HG03558 (cell line): Measurements from ENCODE around the gene CACNG5.

Experiments used
- ATAC-seq: cut with Tn5 transposase; IDR thresholded peaks from one replicate; pipeline ENCODE4 v1.9.1; 2021; ENCODE audit warnings: moderate number of reproducible peaks; ENCODE audit not compliant: unreplicated experiment; ENCODE audit errors: extremely low read depth

Gene CACNG5

DNA sequence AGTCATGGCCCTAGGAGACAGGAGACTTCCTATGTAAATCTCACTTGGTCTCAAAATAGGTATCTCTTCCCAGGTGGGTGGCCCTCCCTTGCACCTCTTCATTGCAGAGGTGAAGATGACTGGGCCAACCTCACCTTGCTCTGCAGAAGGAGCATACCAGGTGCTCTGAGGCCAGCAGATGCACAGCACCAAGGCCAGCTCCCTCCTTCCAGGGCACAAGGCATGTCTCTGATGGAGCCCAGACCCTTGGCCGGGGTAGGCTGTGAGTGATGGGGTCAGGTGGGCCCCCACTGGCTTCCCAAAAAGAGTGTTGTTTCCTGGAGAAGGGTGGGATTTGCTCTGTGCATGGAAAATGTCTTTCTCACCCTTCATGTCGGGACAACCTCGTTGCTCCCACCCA is 12.8 kb downstream of the CACNG5 start:
- ATAC-seq: no peak

DNA sequence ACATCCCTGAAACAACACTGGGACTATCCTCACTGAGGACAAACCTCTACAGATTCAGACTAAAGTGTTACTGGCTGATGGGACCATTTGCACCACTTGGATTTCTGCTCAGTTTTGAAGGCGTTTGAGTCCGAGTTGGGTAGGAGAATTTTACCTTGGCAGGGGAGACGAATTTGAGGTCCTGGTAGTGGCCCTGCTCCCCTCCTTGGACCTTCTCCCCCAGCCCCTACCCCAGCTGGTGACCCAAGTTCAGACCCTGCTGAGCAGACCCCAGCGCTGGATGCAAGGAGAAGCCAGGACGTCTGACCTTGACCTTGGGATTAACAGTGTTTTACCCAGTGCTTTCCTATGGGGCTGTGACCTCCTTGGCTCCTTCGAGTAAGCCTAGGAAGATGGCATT is 13.6 kb downstream of the CACNG5 start:
- ATAC-seq: no peak

DNA sequence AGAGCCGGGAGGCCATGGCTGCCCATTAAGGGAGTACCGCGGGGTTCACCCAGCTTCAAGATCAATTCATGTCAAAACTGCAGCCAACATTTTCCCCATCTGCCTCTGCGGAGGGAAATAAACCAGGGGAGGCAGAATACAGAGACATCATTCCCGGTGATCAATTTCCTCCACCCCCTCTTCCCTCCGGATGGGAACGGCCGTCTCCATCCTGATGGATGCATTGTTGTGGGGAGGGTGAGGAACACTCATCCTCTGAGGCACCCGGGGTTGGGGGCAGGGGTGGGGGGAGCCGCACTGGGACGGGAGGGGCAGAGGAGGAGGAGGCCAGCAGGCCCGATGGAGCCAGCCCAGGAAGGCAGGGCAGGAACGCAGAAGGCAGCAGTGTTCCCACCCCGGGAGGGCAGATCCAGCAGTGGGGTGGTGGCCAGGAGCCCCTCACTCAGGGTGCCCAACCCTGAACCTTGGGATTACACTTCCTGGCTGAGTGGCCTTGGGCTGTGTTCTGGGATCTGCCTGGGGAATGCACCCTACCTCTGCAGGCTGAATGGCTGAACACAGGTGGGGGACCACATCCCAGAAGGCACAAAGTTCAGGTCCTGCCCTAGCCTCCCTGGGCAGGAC is 14.2 kb downstream of the CACNG5 start:
- no peak for ATAC-seq

DNA sequence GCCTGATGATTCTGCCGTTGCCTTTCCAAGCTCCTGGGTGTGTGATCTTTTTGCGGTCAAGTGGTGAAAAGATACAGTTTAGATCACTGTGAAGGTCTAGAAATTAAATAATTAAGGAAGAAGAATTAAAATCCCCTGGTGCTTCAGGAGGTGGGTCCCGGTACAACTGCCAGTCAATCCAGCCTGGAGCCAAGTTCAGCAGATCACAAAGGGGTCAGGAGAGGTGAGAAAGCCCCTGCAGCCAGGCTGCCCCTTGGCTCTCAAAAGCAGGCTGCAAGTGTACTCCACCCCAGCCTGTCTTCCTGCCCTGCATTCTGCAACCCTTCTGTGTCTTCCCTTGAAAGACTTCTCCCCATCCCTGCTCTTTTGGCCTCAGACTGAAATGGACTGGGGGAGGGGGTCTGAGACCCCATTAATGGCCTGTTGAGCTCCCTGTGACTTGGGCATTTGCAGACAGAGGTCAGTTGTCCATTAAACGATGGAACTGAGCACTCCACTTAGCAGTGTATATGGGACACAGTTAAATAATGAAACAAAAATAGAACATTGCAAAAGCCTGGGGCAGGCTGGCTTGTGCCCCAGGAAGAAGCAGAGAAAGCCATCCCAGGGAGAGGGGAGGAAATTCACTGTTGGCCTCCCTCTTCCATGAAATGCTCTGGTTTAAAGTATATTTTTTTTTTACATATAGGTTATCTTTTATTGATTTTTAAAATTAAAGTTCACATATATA is 15.1 kb downstream of the CACNG5 start:
- no peak for ATAC-seq

DNA sequence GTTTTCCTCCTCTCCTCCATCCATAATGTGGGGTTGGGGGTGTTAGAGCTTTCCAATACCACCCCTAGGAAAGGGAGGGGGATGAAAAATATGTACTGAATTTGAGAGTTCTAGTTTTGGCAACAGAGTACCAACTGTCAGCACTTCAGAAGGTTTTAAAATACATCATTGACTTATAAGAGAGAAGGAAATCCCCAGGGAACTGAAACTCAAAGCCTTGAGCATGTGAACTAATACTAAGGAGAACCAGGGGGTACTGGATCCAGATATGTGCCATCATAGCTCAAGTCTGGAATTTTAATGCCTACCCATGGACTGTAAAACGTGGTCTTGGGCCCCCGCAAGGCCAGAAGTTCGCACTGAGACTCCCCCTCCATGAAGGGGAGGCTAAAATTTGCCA is 15.8 kb downstream of the CACNG5 start:
- ATAC-seq: no peak

DNA sequence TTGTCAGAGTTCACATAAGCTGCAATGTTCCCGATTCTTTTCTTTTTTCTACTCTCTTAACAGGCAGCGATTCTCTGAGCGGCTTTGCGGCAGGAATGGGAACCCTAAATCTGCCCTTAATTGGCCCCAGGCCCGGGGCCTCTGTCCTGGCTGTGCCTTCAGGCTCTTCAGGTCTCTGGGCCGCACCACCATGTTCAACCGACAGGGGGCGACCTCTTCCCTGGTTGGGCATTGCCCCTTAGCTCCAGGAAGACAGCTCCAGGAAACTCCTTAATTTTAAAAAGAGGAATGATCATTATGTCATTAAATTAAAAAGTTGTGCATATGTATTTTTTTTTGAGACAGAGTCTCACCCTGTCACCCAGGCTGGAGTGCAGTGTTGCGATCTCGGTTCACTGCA is 20.3 kb downstream of the CACNG5 start:
- no peak for ATAC-seq

DNA sequence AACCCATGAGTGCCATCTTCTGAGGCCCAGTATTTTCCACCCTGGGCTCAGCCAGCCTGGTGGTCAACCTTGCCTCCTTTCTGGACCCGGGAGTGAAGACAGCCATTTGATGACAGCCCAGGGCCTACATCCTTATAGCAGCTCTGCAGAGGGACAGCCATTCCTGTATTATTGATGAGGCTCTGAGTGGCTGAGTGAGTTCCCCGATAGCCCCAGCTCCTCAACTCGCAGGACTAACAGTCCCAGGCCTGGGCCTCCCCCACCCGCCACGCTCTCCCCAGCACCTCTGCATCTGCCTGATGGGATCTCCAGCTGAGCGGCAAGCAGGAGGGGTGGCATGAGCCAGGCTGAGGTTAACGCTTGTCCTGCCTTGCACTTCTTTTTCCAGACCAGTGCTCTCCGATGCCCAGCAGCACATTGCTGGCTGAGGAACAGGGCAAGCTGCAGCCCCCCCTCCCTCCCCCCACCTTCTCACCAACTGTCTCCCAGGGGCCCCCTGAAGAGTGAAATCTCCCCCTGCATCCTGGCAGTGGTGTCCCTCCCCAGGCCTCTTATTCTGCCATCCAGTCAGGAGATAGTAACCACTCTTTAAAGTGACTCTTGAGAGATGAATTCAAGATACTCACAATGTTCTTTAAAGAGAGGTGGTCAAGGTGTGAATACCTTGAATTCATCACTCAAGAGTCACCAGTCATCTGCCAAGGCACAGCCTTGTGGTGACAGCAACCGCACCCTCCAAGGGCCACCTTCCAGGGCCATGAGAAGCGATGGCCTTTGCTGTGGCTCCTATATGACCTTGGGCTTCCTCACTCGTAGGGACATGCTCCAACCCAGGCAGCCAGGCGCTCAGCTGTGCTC is 23.5 kb downstream of the CACNG5 start:
- ATAC-seq: no peak

DNA sequence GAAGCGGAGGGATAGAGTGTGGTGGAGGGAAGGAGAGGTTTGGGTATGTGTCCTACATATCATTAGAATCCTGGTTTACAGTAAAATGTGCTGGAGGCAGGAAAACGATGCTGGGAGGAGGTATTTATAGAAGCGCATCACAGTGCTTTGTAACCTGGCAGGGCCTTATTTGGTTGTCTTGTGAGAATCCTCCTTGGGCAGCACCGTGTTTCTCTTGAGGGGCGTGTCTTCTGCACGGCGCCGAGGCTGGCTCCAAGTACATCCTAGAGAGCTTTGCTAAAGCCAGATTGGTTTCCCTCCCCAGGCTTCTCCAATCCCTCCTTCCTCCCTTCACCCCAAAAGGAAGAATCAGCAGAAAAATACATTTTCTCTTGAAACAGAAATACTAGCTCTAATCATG is 24.4 kb downstream of the CACNG5 start:
- no peak for ATAC-seq

DNA sequence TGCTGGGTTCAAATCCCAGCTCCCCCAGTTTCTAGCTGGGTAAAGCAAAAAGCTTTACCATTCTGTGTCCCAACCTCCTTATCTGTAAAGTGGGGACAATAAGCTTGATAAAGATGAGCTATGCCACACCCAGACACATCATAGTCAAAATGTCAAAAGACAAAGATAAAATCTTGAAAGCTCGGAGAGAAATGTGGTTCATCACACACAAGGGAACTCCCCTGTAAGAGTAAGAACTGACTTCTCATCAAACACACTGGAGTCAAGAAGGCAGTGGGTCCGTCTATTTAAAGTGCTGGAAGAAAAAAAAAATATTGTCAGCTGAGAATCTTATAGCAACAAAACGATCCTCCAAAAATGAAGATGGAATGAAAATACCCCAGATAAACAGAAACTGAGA is 25.3 kb downstream of the CACNG5 start:
- ATAC-seq: no peak

DNA sequence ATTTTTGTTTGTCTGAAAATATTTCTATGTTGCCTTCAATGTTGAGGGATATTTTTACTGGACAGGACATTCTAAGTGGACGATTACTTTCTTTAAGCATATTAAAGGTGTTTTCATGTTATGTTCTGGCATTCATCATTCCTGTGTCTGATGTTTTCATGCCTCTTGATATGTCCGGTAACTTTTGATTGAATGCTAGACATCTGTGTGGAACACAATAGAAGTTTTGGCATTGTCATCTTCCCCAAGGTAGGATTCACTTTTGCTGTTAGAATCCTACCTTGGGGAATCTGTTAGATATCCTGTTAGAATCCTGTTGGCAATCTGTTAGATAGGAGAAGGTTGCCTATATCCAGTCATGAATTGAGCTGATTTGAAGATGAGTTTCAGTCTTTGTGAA is 28.9 kb downstream of the CACNG5 start:
- ATAC-seq: no peak

DNA sequence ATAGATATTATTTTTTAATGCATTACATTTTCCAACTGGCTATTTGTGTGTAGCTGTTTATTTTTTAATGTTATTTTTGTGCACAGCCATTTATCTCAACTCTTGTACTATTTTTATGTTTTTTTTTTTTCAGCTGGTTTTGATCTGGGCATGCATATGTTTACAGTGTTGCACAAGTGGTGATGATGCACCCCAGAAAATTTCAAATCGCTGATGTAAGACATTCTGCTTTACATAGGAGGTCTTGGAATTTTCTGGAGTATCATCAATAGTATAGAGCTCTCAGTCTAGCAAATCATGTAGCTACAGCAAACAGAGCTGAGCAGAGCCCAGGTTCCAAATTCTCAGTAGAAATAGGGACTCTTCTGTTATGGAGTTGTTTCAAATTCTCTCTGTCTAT is 30.2 kb downstream of the CACNG5 start:
- ATAC-seq: no peak

DNA sequence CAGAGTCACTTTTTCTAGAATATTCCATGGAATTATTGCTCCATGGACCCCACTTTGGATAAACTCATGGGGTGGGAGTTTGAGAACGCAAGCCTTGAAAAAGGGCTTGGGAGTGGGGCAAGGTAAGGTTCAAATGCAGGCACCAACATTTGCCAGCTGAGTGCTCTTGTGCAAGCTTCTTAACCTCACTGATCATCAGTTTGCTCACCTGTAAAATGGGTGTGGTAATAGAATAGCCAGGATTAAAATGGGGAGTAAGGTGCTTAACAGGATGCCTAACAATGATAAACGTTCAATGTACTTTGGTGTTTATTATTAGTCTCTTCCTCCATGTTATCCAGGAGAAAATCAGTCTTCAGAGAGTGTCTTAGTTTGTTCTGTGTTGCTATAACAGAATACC is 39.0 kb downstream of the CACNG5 start:
- no peak for ATAC-seq

DNA sequence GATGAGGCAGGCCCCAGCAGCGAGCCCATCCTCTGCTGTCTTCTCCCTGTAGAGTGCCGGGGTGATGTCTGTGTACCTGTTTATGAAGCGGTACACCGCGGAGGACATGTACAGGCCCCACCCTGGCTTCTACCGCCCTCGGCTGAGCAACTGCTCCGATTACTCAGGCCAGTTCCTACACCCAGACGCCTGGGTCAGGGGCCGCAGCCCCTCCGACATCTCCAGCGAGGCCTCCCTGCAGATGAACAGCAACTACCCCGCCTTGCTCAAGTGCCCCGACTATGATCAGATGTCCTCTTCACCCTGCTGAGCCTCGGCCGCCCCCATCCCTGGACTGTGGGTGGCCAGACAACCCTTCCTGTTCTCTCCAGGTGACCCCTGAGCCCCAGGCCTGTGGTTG is 50.0 kb downstream of the CACNG5 start:
- ATAC-seq: no peak

DNA sequence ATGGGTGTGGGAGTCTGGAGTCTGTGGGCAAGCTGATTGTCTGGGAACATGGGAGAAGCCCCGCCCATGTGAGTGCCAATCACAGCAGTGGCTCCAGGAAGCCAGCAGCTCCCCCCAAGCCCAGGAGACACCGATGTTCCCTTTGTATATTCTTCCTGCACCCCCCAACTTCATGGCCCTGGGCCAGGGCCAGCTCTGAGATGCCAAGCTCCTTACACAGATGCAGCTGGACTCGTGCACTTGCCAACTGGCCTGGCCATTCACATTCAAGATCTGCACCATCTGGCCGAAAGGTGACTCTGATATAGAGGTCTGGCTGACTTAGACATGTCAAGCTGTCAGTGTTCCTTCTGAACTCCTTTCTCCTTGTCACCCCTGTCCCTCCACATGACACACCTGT is 50.5 kb downstream of the CACNG5 start:
- ATAC-seq: no peak

DNA sequence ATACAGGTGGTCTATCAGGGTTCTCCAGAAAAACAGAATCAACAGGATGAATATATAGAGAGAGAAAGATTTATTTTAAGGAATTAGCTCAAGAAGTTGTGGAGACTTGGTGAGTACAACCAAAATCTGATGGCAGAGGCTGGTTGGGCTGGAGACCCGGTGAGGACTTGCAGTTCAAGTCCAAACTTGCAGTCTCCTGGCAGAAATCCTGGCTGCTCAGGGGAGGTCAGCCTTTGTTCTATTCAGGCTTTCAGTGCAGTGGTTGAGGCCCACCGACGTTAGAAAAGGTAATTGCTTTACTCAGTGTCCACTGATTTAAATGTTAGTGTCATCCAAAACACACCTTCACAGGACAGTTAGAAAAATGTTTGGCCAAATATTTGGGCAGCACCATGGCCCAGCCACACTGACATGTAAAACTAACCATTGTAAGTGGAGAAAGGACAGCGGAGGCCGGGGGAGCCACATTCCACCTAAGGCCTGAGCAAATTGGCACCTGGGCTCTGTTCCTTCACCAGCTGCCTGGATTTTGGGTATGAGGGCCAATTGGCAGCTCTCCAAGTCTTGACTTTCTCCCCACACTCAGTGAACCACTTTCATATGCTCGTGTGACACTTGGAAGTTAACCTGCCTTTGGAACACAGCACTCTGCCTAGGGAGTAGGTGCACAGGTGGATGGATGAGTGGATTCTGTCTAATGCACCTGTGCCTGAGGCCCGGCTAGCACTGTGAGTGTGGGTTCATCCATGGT is 54.7 kb downstream of the CACNG5 start:
- no peak for ATAC-seq

DNA sequence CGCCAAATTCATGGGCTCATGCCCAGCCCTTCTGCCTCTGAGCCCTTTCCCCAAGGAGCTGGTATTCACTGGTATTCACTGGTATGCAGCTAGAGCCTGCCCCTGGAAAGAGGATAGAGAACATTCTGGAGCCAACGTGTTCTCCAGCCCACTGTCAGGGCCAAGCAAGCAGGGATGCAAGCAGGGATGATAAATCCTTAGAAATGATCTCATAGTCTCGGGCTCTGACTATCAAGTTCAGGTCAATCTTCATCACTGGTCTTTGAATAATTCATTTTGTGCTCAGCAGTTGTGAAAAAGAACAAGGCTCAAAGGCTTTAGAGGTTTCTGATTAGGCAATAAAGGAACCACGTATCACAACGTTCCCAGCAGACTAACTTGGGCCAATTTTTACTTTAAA is 57.3 kb downstream of the CACNG5 start:
- ATAC-seq: no peak

DNA sequence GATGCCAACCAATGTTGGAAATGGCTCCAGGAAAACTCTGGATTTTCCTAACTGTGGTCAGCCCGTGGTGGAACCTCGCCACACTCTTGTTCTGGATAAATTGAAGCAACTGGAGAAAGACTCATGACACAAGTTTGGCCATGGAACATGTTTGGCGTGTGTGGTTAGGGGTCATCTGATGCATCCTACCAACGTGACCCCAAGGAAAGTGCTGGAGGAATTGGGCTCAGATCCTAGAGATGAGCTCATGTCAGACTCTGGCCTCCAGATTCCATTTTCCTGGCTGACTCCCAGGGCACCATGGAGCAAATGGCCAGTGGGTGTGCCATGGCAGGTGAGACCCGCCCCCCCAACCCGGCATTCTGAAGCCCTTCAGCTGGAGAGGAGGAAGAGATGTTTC is 58.5 kb downstream of the CACNG5 start:
- ATAC-seq: no peak

DNA sequence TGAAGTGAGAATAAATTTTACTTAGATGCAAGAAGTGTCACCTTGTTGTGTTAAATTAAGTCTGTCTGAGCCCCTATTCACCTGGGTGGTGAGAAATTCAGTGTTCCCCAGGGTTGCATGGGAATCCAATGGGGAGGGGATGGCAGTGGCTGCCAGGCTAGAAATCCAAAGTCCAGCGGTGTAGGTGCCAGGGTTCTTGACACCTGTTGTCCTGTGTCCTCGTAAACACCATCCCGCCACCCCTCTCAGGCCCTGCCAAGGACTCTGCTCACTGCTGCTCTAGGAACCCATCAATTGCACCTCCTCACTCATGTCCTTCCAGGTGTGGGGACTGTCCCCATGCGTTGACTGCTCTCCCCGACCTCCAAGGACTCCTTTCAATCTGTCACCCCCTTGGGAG is 58.9 kb downstream of the CACNG5 start:
- ATAC-seq: no peak

DNA sequence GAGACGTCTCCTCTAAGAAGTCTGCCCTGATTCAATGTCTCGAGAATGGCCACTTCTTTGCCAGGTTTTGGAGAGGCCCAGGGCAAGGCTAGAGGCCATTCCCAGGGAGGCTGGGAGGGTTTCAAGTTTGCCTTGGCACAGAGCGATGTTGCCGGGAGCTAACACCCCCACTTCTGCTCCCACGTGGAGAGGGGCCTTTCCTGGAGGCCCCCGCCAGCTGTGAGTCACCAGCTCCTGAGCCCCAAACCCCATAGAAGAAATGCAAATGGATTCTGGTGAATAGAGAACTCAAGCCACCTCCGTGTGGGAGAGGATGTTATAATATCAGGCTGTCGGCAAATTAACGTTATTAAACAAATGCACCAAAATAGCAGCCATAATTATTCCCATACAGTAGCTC is 62.2 kb downstream of the CACNG5 start:
- ATAC-seq: no peak

DNA sequence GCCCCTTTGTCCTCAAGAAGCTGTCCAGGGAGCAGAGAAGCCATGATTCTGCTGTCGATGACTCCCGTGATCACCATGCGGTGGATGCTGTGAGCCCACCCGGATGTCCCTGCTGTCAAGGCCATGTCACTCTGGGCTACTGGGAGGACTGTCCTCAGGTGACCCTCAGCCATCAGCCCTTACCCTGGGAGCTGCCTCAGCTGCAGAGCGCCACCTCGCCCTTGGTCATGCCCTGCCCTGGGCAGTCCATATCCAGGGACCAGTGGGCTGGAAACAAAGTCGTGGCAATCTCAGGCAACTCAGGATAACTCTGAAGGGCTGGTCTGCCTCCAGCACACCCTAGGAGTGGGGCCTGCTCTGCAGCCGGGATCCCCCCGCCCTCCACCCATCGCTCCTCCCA is 63.6 kb downstream of the CACNG5 start:
- ATAC-seq: no peak
